H1 (cell line): ENCODE measurements around the gene CEND1. TPM values are rescaled to one million over a fixed set of nuclear protein-coding genes. Genes with fewer than 3 reads are reported as not detected.

Experiments
- CTCF ChIA-PET: fragments of 300-600 bp; sonication (Branson Sonifier 250); formaldehyde crosslinking; loops from one replicate; lab custom pipeline; 2021; ENCODE audit not compliant: partially characterized antibody; lab: Charles Lee
- POLR2A ChIA-PET: fragments of 300-600 bp; sonication (Branson Sonifier 250); formaldehyde crosslinking; loops from one replicate; lab custom pipeline; 2021; ENCODE audit warnings: inconsistent platforms; ENCODE audit not compliant: partially characterized antibody; lab: Charles Lee
- DNase-seq, 2 experiments: peaks; one replicate each; pipeline versions ENCODE4 v3.0.0 to v3.0.0-alpha.2; 2010 to 2022; ENCODE audit warnings: low spot score in 2 of 2, low read depth in 1 of 2, mixed read lengths in 1 of 2
- FAIRE-seq: peaks from 2 replicates; lab custom pipeline; 2011; peaks lifted over from hg19 to GRCh38; lab: Jason Lieb, UNC
- H2AFZ ChIP-seq: 2 replicates; pipeline ENCODE4 v1.8.1; 2012; ENCODE audit warnings: low read length, inconsistent platforms
- H2AK5ac ChIP-seq: 2 replicates; pipeline ENCODE4 v1.6.1; 2013; ENCODE audit warnings: low read depth, low read length
- H2BK120ac ChIP-seq: replicated peaks from 2 replicates; pipeline ENCODE3; 2013; ENCODE audit warnings: low read depth, low read length, inconsistent platforms
- H2BK12ac ChIP-seq: 2 replicates; pipeline ENCODE4 v1.6.1; 2013; ENCODE audit warnings: low read depth, low read length
- H2BK15ac ChIP-seq: 2 replicates; pipeline ENCODE4 v1.6.1; 2013; ENCODE audit warnings: low read length
- H2BK20ac ChIP-seq: 2 replicates; pipeline ENCODE4 v1.6.1; 2013; ENCODE audit warnings: low read length
- H2BK5ac ChIP-seq: 2 replicates; pipeline ENCODE4 v1.6.1; 2013; ENCODE audit warnings: low read depth, low read length
- H3K14ac ChIP-seq: 2 replicates; pipeline ENCODE4 v1.6.1; 2013; ENCODE audit warnings: inconsistent platforms; ENCODE audit not compliant: insufficient read length
- H3K18ac ChIP-seq: 2 replicates; pipeline ENCODE4 v1.6.1; 2013; ENCODE audit warnings: low read length; ENCODE audit errors: extremely low read depth
- H3K23ac ChIP-seq: 2 replicates; pipeline ENCODE4 v1.6.1; 2013; ENCODE audit warnings: inconsistent platforms; ENCODE audit not compliant: insufficient read length
- H3K23me2 ChIP-seq: 2 replicates; pipeline ENCODE4 v1.6.1; 2013; ENCODE audit warnings: low read depth, low read length
- H3K27ac ChIP-seq: 2 replicates; pipeline ENCODE4 v1.6.1; 2011; ENCODE audit warnings: low read depth, low read length, inconsistent platforms
- H3K27me3 ChIP-seq, 4 experiments: replicated peaks in 1 of 4; 1 replicate in 1 of 4; 2 replicates in 3 of 4; pipeline versions ENCODE4 v1.6.1 to v1.8.1; 2011 to 2013; ENCODE audit warnings: low read length in 3 of 4, mild to moderate bottlenecking in 3 of 4, inconsistent platforms in 2 of 4, mixed read lengths in 2 of 4, moderate library complexity in 1 of 4; ENCODE audit not compliant: control insufficient read depth in 3 of 4, insufficient read depth in 3 of 4; ENCODE audit errors: extremely low read depth in 1 of 4
- H3K36me3 ChIP-seq, 4 experiments: 2 replicates each; pipeline versions ENCODE4 v1.6.1 to v1.8.1; 2011 to 2013; ENCODE audit warnings: mild to moderate bottlenecking in 4 of 4, low read length in 3 of 4, moderate library complexity in 2 of 4, control low read depth in 1 of 4, inconsistent platforms in 1 of 4; ENCODE audit not compliant: insufficient read depth in 4 of 4, control insufficient read depth in 2 of 4
- H3K4ac ChIP-seq: replicated peaks from 2 replicates; pipeline ENCODE3; 2013; ENCODE audit warnings: low read length, low read depth, mixed read lengths, inconsistent platforms; ENCODE audit not compliant: insufficient read length
- H3K4me1 ChIP-seq, 4 experiments: replicated peaks in 1 of 4; 1 replicate in 1 of 4; 2 replicates in 3 of 4; pipeline versions ENCODE4 v1.6.1 to v1.8.1; 2011 to 2013; ENCODE audit warnings: low read length in 3 of 4, inconsistent platforms in 2 of 4, mixed read lengths in 1 of 4; ENCODE audit not compliant: insufficient read depth in 4 of 4, control insufficient read depth in 3 of 4
- H3K4me2 ChIP-seq, 2 experiments: 2 replicates each; pipeline versions ENCODE4 v1.6.1 to v1.8.1; 2011 to 2013; ENCODE audit warnings: low read depth in 2 of 2, low read length in 2 of 2, control low read depth in 1 of 2, inconsistent platforms in 1 of 2, mild to moderate bottlenecking in 1 of 2; ENCODE audit not compliant: insufficient read depth in 1 of 2
- H3K4me3 ChIP-seq, 4 experiments: fragments of 200-600, 300-600 bp in 1 of 4; sonication (generic), shearing (Covaris generic), sonication (Bioruptor Twin) in 1 of 4; 2 replicates each; pipeline versions ENCODE4 v1.5.1 to v1.8.1; 2011 to 2016; ENCODE audit warnings: low read length in 4 of 4, low read depth in 3 of 4, control low read depth in 2 of 4, inconsistent platforms in 2 of 4, mild to moderate bottlenecking in 2 of 4, mixed read lengths in 1 of 4, moderate library complexity in 1 of 4; ENCODE audit not compliant: insufficient read depth in 2 of 4; ENCODE audit errors: extremely low read depth in 1 of 4
- H3K56ac ChIP-seq: replicated peaks from 2 replicates; pipeline ENCODE3; 2013; ENCODE audit warnings: low read depth, mild to moderate bottlenecking, mixed read lengths, low read length, inconsistent platforms; ENCODE audit not compliant: insufficient read length
- H3K79me1 ChIP-seq: 2 replicates; pipeline ENCODE4 v1.6.1; 2013; ENCODE audit warnings: low read depth, low read length, control low read depth
- H3K79me2 ChIP-seq, 2 experiments: 2 replicates each; pipeline versions ENCODE4 v1.6.1 to v1.8.1; 2012 to 2013; ENCODE audit warnings: low read length in 2 of 2, mild to moderate bottlenecking in 2 of 2, inconsistent platforms in 1 of 2; ENCODE audit not compliant: insufficient read depth in 2 of 2, control insufficient read depth in 1 of 2
- H3K9ac ChIP-seq, 4 experiments: replicated peaks in 1 of 4; 1 replicate in 1 of 4; 2 replicates in 3 of 4; pipeline versions ENCODE4 v1.6.1 to v1.8.1; 2011 to 2013; ENCODE audit warnings: low read depth in 3 of 4, low read length in 3 of 4, control low read depth in 2 of 4, mild to moderate bottlenecking in 2 of 4, moderate library complexity in 2 of 4, inconsistent platforms in 1 of 4; ENCODE audit errors: extremely low read depth in 1 of 4
- H3K9me3 ChIP-seq, 2 experiments: 2 replicates each; pipeline versions ENCODE4 v1.6.1 to v1.8.1; 2012 to 2013; ENCODE audit warnings: mild to moderate bottlenecking in 2 of 2, moderate library complexity in 2 of 2, control low read depth in 1 of 2, inconsistent platforms in 1 of 2, low read depth in 1 of 2, low read length in 1 of 2, mixed read lengths in 1 of 2; ENCODE audit not compliant: insufficient read depth in 2 of 2
- H4K20me1 ChIP-seq, 2 experiments: replicated peaks in 1 of 2; 2 replicates each; pipeline versions ENCODE3 to v1.8.1; 2011 to 2013; ENCODE audit warnings: inconsistent platforms in 2 of 2, low read length in 2 of 2, mild to moderate bottlenecking in 1 of 2; ENCODE audit not compliant: insufficient read depth in 2 of 2, control insufficient read depth in 1 of 2
- H4K5ac ChIP-seq: 2 replicates; pipeline ENCODE4 v1.6.1; 2013; ENCODE audit warnings: low read length, low read depth, mixed read lengths, inconsistent platforms; ENCODE audit not compliant: insufficient read length
- H4K8ac ChIP-seq: 2 replicates; pipeline ENCODE4 v1.8.0; 2013; ENCODE audit warnings: mild to moderate bottlenecking, moderate library complexity, low read length, inconsistent platforms; ENCODE audit not compliant: insufficient read depth; ENCODE audit errors: extremely low read depth
- H4K91ac ChIP-seq: replicated peaks from 2 replicates; pipeline ENCODE3; 2013; ENCODE audit warnings: low read length, mixed read lengths, inconsistent platforms; ENCODE audit not compliant: insufficient read length
- POLR2A ChIP-seq, 2 experiments: IDR thresholded peaks; 1 replicate in 1 of 2; 2 replicates in 1 of 2; pipeline ENCODE4 v1.6.1; 2011; ENCODE audit warnings: low read depth in 2 of 2, low read length in 2 of 2, mild to moderate bottlenecking in 2 of 2; ENCODE audit errors: control extremely low read depth in 1 of 2
- POLR2AphosphoS5 ChIP-seq: IDR thresholded peaks from 2 replicates; pipeline ENCODE4 v1.6.1; 2011; ENCODE audit warnings: low read depth, low read length
- RAD21 ChIP-seq, 2 experiments: IDR thresholded peaks in 1 of 2; conservative IDR thresholded peaks in 1 of 2; 2 replicates each; pipeline ENCODE4 v1.6.1; 2011; ENCODE audit warnings: low read depth in 2 of 2, low read length in 2 of 2, improper control_type of control experiment in 1 of 2, inconsistent platforms in 1 of 2, mild to moderate bottlenecking in 1 of 2, moderate library complexity in 1 of 2
- WGBS, 2 experiments: shearing (Covaris generic) in 1 of 2; methylation state at CpG; one replicate each; pipeline versions ENCODE4 v1.1.6 to v1.1.7; 2013 to 2015; ENCODE audit warnings: low lambda C conversion rate in 2 of 2, mixed read lengths in 2 of 2, inconsistent platforms in 1 of 2, low coverage in 1 of 2, missing lambda C conversion rate in 1 of 2; ENCODE audit not compliant: insufficient replicate concordance in 2 of 2, insufficient coverage in 1 of 2, insufficient read length in 1 of 2; ENCODE audit errors: extremely low coverage in 1 of 2, missing lambda C conversion rate in 1 of 2; 5-methylcytosine and 5-hydroxymethylcytosine counted together
- polyA plus RNA-seq, 7 experiments: library from polyadenylated mRNA; depleted of rRNA in 3 of 7; stranded (reverse) in 5 of 7; unstranded in 2 of 7; fragments of >200 nt in 5 of 7; fragments of 200-250 nt in 2 of 7; gene quantifications; 1 replicate in 5 of 7; 2 replicates in 1 of 7; 4 replicates in 1 of 7; pipeline versions ENCODE4 v1.2.1 to v1.2.3, GENCODE V29; 2011 to 2013; ENCODE audit warnings: missing spikeins in 2 of 7, mixed read lengths in 2 of 7
- total RNA-seq: library from RNA; stranded (reverse); fragmentation: NEBNext Ultra II Directional; extraction: Animal tissue kit (Norgen Biotek cat#: 25700); gene quantifications from 2 replicates; pipeline ENCODE4 v1.2.1, GENCODE V29; 2021

Gene CEND1
- total and polyA plus RNA-seq, 2 of the 8 experiments (the other 6 are each of a cell fraction or from before 2014, with no cell fraction given), result 0.82 to 5.0 TPM

- no peak overlapping the region for H3K4me2 ChIP-seq
- 87% methylated on average over 19 of the region's 24 CpGs; no CpG with 5 or more reads in 1 of the 2 experiments for WGBS, 2 experiments
- H4K20me1 ChIP-seq, result peaks cover 2 to 13% of the 10 kb centered on the region in 2 experiments
- H3K14ac ChIP-seq, result no peak overlapping the region
- no peak overlapping the region for H3K4ac ChIP-seq
- no peak for DNase-seq
- H2BK20ac ChIP-seq, result peak overlapping the region; percentile 93; the same call in 1 of the 2 replicates
- no peak overlapping the region for H2BK120ac ChIP-seq
- H3K79me1 ChIP-seq, result no peaks in the 10 kb centered on the region; the same call in 1 of the 2 replicates
- H4K91ac ChIP-seq, result peak overlapping the region; percentile 7
- no peak overlapping the region; a peak in 1 of 7 replicates for H3K9ac ChIP-seq
- ChIA-PET CTCF (interaction anchor here (0.5 to 1.7 kb wide), 12 partner anchors 9 to 422 kb away, joined by 3 to 6 read pairs (median 4); no protein-coding TSS in a partner anchor), POLR2A (interaction anchor here (0.7 to 53.0 kb wide), 14 partner anchors 10 to 246 kb away, joined by 3 to 1917 read pairs (median 4); partner anchors contain the start of genes CD151, CRACR2B, GATD1 and PNPLA2)
- no peak overlapping the region for H3K27ac ChIP-seq
- H3K56ac ChIP-seq, result no peak overlapping the region
- H4K5ac ChIP-seq, result no peak overlapping the region
- no peaks in the 10 kb centered on the region; the same call in 1 of the 2 replicates for H3K23me2 ChIP-seq
- H3K4me3 ChIP-seq, result no peak overlapping the region
- no peaks in the 10 kb centered on the region; a peak in 1 of 7 replicates for H3K27me3 ChIP-seq
- TF ChIP-seq POLR2AphosphoS5 (peak; percentile 15; the same call in 1 of the 2 replicates), POLR2A (IDR thresholded peaks at IDR 0.05; ENCODE audit: control extremely low read depth in 1 of 2, low read depth in 2 of 2, low read length in 2 of 2) (peak in 1 of 2 experiments; percentile 20; a peak in 1 of 3 replicates), RAD21 (IDR thresholded peaks at IDR 0.05 in 1 of 2, conservative IDR thresholded peaks at IDR 0.05 in 1 of 2; ENCODE audit: low read depth in 2 of 2, low read length in 2 of 2) (no peak)
- H2BK5ac ChIP-seq, result no peak overlapping the region
- peaks cover 0 to 35% (median 22%) of the 10 kb centered on the region in 4 experiments; a peak in 6 of 7 replicates for H3K4me1 ChIP-seq
- H2BK12ac ChIP-seq, result no peak overlapping the region
- H2BK15ac ChIP-seq, result no peak overlapping the region
- no peaks in the 10 kb centered on the region for H3K79me2 ChIP-seq
- FAIRE-seq, result no peak
- no peak overlapping the region for H4K8ac ChIP-seq
- no peaks in the 10 kb centered on the region; a peak in 2 of 8 replicates for H3K36me3 ChIP-seq
- no peaks in the 10 kb centered on the region for H3K9me3 ChIP-seq
- peak overlapping the region; percentile 48; the same call in 1 of the 2 replicates for H2AK5ac ChIP-seq
- no peak overlapping the region for H3K23ac ChIP-seq
- H3K18ac ChIP-seq, result no peak overlapping the region
- no peak overlapping the region for H2AFZ ChIP-seq
These were observed 3.4 kb downstream of the CEND1 start for GRCh38 chr11:786235-787083.
